Caki2 (cell line): ENCODE results near the gene TMC6. TPM values are rescaled to one million over a fixed set of nuclear protein-coding genes. Genes with fewer than 3 reads are reported as not detected.

Experiments used
- DNase-seq: peaks from one replicate; pipeline ENCODE4 v3.0.0-alpha.2; 2015; ENCODE audit warnings: low read depth
- in situ Hi-C: cut with HindIII; loops from 2 replicates; pipeline ENCODE4 v1.10.0; 2016; ENCODE audit warnings: low sequenced_read_pairs, low pct_unique_long_range_greater_than_20kb, mixed read lengths
- total RNA-seq: library from RNA; depleted of rRNA; stranded (reverse); fragments of >200 nt; shearing (Covaris generic); gene quantifications from 2 replicates; pipeline ENCODE4 v1.2.3, GENCODE V29; 2014; ENCODE audit warnings: low replicate concordance

TMC6 gene
- total RNA-seq, 1 experiment from 2014 or later, result 31.4 TPM

DNA sequence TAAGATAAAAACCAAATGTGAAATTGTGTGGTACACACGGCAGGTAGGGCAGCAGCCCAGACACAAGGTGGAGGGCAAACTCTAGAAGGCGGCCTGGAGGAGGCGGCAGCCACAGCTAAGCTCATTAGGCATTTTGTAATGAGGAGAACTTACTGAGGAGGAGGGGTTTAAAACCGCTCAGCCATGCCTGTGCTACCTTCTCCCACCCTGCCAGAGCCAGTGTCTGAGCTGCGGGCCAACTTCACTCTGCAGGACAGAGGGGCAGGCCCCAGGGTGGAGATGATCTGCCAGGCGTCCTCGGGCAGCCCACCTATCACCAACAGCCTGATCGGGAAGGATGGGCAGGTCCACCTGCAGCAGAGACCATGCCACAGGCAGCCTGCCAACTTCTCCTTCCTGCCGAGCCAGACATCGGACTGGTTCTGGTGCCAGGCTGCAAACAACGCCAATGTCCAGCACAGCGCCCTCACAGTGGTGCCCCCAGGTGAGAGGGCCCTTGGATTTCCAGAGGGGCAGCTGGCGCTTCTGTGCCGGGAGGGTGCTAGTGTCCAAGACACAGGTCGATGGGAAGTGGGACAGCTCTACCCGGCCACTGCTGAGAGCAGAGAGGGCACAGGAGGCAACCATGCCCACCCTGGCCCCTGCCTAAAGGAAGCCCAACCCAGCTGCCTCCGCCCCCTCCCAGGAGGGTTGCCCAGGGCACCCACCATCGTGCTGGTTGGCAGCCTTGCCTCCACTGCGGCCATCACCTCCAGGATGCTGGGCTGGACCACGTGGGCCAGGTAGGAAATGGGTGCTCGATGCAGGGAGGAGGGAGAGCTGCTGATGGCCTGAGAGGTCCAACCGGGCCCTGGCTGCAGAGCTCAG, 35.6 kb upstream of the TMC6 start:
- no peak for DNase-seq
- in situ Hi-C loops, result no loop called here

DNA sequence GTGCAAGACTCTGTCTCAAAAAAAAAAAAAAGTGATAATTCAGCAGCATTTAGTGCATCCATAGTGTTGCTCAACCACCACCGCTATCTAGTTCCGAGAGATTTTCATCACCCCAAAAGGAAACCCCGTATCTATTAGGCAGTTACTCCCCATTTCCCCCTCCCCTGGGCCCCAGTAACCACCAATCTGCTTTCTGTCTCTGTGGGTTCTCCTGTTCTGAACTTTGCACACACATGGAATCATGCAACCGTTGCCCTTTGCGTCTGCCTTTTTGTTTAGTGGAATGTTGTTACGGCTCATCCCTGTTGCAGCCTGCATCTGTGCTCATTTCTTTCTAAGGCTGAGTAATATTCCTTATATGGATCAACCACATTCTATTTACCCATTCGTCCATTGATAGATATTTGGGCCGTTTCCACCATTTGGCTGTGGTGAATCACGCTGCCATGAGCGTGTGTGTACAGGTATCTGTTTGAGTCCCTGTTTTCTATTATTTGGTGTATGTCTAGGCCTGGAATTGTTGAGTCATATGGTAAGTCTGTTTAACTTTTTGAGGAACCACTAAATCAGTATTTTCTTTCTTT, 31.1 kb upstream of the TMC6 start:
- no peak for DNase-seq
- in situ Hi-C loops, result no loop called here

DNA sequence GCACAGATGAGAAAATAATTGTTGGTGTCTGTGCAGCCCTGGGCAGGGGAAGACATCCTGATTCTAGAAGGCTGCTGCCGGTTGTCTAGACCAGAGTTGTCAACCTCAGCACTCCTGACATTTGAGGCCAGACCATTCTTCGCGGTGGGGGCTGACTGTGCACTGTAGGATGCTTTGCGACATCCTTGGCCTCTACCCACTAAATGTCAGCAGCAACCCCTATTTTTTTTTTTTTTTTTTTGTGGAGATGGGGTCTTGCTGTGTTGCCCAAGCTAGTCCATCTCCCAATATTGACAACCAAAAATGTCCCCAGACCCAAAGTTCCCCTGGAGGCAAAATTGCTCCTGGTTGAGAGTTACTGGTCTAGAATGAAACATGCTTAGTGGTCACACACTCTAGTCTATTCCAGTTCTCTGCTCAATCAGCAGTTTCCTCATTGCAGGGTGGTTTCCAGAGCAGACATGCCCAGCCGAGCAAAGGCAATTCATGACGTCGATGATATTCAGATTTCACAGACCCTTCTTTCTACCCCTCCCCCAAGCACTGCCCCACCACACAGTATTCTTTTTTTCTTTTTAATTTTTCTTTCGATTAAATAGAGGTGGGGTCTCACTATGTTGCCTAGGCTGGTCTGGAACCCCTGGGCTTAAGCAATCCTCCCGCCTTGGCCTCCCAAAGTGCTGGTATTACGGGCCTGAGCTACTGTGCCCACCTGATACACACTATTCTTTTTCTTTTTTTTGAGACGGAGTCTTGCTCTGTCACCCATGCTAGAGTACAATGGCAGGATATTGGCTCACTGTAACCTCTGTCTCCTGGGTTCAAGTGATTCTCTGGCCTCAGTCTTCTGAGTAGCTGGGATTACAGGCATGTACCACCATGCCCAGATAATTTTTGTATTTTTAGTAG, 26.6 kb upstream of the TMC6 start:
- DNase-seq, result no peak
- in situ Hi-C loops, result no loop called here

DNA sequence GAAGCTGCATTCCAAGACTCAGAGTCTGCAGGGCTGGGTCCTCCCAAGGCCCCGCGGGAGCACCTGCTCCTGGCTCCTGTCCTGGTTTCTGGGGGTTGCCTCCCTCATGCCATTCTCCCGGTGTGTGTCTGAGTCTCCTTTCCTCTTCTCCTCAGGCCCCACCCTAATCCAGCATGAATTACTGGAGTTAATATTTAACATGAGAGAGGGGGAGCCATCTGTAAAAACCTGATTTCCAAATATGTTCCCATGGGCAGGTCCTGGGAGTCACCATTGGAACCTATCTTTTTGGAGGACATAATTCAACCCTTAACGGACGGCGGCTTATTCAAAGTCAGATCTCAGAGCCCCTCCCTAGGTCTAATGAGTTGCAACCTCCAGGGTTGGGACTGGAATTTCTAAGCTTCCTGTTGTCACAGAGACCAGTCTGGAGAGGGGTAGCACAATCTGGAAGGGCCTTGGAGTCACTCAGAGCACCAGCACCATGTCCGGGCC, 23.0 kb upstream of the TMC6 start:
- in situ Hi-C loops, result no loop called here
- DNase-seq, result peak; percentile 75

DNA sequence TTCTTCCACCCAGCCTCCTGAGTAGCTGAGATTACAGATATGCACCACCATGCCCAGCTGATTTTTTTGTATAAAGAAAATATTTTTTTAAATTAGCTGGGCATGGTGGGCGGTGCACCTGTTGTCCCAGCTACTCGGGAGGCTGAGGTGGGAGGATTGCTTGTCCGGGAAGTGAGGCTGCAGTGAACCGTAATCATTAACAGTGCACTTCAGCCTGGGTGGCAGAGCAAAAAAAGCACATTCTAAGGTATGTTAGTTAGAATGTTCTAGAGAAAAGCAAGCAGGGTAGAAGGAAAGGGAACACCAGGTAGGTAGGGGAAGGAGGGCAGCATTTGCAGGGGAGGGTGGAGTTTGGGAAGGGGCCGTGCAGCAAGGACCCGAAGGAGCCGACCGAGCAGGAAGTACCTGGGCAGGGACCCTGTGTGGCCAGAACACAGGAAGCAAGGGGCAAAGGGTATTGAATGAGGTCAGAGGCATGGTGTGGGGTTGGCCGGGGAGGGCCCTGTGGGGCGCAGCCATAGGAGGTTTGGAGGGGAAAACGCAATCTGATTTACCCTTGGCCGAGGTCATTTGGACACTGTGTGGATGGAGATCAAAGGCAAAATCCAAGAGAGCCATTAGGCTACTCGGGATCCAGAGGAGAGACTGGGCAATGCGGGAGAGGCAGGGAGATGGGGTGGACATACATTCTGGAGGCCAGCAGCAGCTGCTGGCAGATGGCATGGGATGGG, 19.9 kb upstream of the TMC6 start:
- no peak for DNase-seq
- in situ Hi-C loops, result no loop called here

DNA sequence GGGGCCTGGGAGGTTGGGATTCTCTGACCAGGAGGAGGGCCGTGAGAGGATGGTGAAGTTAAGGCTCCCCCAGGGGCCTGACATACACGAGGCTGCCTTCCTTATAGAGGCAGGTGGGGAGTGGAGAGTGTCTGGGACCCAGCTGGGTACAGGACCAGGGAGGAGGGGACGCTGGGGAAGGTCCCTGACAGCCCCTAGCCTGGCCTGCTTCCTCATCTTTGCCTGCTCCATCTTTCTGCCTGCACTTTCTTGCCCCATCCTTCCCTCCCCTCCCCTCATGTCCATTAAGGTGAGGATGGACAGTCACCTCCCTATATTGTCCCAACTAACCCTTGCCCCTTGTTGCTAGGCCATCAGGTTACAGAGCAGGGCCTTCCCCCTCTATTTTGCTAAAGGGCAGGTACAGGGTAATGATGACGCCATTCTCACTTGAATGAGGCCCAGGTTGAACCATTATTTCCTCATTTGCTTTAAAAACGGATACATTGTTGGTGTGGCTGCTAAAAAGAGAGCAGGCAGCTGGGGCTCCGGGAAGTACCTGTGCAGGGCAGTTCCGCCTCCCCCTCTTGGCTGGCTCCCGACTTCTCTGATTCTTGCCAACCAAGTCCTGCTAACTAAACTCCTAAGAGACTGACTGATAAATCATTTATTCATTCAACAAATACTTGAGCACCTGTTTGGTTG, 18.9 kb upstream of the TMC6 start:
- in situ Hi-C loops, result no loop called here
- no peak for DNase-seq

DNA sequence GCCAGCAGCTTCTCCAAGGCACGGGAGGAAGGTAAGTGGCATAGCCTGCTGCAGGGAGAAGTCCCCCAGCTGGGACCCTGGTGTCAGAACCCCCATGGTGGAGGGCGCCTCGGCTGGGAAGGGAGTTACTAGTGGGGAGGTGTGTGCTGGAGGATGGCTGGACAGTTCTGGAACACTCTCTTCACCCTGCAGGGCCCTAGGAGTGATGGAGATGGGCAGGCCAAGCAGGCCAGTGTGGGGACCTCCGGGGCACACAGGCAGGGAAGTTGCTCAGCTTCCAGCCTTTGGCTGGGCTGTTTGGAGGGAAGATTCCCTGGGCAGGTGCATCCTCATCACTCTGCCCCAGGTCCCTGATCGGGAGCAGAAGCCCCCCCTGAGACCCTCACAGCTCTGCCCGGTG, 18.3 kb upstream of the TMC6 start:
- in situ Hi-C loops, result no loop called here
- no peak for DNase-seq

DNA sequence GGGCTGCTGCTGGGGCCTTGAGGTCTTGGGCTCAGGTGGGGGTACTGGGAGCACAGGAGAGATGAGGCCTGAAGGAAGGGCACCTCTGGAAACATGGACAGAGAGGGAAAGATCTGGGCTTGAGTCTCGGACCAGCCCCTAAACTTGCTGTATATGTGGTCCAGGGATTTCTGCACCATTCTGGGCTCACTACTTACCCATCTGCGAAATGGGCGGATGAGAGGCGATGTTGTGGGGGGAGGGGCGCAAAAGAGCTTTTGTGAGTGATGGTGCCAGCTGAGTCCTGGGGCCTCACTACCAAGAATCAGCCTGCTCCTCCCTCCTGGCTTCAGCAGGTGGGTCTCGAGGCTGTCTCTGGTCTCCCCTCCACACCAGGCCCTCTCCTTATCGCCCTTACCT, 17.9 kb upstream of the TMC6 start:
- in situ Hi-C loops, result no loop called here
- DNase-seq, result no peak

DNA sequence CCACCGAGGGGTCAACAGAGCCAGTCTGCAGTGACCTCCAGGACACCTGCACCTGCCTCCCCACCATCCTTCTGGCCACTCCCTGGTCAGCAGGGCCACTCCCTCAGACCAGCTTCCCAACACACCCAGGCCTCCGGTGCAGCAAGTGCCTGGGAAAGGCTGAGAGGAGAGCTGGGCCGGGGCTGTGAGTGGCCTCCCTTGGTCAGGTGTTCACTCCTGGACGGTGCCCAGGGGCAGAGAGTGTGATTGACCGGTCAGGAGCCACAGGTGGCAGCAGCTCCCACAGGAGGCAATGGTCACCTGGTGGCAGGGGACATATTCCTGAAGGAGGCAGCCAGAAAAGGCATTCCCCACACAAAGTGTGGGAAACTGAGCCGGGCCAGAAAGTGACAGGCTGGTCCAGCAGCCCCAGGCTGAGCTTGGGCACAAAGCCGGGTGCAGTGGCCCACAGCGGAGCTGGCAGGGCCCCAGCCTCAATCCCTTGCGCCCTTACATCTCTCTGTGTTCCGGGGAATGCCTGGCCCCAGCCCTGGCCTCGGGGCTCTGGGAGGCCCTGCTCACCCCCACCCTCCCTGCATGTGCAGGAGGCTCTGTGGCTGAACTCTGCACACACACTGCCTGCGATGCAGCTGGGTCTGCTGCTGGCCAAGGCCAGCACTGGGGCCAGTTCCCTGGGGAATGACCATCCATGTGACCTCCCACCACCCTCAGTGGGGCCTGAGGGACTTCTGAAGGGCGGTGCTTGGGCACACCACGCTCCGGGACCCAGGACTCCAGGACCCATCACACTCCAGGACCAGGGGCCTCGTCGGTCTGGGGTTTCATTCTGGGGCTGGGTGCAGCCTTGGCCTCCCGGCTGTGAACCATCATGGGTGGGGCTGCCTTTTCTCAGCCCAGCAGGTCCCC, 16.4 kb upstream of the TMC6 start:
- peak; percentile 53 for DNase-seq
- in situ Hi-C loops, result no loop called here

DNA sequence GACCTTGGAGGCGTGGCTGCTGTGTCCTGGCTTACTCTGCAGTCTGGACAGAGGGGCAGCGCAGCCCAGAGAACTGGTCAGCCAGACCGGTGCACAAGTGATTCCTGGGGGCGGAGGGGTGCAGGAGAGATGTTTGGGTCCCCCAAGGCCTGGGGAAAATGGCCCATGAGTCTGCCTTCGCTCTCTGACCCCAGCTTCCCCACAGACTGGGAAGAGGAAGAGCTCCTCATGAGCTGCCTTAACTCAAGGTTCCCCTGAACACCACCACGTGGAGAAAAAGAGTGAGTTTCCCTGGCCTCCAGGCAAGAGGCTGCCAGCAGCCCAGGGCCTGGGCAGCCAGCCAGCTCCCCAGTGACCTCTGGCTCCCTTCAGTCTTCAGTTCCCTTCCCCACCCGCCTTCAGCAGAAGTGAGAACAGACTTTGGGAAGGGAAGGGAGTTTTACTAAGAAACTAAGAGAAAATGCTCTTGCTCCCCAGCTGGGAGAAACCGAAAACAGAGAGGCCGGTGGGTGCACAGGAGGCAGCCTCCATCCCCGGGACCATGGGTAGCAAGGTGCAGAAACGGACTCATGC, 15.7 kb upstream of the TMC6 start:
- peak; percentile 74 for DNase-seq
- in situ Hi-C loops, result no loop called here

DNA sequence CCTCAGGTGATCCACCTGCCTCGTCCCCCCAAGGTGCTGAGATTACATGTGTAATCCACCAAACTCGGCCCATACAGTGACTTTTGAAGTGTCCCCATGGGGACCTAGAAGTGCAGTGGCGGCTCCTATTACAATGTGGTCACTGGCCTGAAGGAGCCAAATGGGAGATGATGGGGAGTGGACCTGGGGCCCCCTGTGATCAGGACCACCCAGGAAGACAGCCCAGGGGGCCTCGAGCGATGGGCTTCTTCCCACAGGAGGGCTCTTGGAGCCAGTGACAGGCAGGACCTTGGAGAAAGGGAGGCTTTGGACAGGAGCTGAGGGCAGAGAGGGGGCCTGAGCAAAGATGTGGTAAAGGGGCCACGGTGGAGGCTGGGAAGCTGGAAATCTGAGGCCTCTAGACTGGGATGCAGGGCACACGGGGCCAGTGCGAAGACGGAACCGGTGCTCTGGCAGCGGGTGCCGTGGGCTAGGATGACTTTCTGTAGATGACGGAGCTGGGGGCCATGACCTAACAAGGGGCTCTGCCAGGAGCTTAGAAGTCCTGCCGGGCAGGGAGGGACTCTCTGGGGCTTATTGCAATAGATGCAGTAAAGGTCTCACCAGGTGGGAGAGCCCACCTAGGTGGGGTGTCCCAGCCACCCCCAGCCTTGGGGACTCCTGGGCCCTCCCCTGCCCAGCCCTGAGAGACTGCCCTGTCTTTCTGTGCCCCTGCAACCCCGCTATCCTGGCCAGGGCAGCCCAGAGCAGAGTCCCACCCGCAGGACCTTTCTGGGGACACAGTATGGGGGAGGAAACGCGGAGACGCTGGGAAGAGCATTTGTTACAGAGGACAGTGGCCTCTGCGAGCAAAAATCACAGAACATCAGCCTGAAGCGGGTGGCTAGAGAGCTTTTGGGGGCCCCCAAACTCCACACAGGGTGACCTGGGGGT, 14.9 kb upstream of the TMC6 start:
- in situ Hi-C loops, result no loop called here
- no peak for DNase-seq

DNA sequence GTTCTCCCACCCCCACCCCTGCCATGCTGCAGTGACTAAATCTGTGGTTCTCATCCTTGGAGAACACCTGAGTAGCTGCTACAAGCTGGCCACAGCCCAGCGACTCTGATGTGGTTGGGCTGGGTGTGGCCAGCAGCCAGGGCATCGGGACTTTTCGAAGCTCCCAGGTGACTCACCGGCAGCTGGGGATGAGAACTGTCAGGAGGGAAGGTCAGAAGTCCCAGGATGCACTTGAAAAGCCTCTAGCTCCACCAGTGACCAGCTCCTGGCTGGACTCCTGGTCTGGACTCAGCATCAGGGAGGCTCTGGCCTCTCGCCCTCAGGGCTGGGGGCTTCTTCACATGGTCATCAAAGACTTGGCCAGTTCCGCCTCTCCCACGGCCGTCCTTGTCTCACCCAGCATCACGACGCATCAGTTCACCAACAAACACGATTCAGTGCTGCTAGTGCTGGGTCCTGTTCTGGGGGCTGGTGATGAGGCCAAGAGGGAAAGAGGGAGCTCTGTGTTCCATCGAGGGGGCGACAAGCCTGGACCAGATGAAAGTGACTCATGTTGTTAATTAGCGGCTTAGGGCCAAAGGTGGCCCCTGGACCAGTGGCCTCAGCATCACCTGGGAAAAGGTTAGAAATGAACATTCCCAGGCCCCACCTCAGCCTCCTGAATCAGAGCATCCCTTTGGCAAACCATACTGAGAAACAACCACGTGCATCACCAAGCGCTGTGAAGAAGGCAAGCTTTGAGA, 13.7 kb upstream of the TMC6 start:
- in situ Hi-C loops, result no loop called here
- peak; percentile 96 for DNase-seq

DNA sequence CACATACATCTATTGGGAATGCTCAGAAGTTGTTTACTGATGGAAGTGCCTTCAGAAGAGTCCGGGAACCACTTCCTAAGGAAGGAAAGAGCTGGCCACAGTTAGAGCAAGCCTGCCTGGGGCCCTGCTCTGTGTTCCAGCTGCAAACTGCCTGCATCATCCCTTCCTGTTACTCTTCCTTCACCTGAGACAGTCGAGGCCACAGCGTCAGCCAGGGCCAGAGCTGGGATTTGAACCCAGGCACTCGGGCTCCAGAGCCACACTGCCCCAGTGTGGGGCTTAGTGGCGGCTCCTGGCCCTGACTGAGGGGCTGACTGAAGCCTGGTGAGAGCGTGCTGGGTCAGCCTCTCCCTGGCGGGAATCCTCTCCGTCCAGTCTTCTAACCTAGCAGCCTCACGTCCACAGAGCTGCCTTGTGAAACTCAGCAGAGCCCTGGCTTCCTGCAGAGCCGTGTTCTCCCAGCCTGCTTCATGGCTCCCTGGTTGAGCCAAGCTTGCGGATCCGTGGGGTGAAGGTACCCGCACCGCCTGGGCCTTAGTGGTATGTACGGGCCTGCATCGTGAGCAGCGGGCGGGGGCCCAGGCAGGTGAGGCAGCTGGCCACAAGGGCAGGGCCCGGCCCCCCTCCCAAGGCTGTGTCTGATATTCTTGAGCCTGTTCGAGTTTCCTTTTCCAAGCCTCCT, 13.0 kb upstream of the TMC6 start:
- DNase-seq, result no peak
- in situ Hi-C loops, result no loop called here
